Measurements from ENCODE around the gene KLHL7. TPM values are rescaled to one million over a fixed set of nuclear protein-coding genes. Genes with fewer than 3 reads are reported as not detected.

The KLHL7 gene
- polyA plus RNA-seq, 1 donor from 2014 or later, result 198 TPM

DNA sequence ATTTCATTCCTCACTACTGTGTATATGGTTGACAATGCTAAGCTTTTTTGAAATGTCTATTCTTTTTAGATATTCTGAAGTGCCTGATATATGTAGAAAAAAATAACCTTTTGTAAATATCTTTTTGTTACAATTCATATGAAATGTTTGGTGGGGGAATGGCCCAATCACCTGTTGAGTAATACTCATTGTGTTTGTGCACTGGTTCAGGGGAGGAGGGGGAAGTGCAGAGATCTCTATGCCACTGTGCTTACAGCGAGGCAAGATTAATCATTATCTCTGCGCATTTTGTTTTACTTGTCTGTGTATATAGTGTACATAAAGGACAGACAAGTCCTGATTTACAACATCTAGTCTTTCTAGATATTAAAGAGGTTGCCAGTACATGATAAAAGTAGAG lies 101.4 kb downstream of the KLHL7 start:
- H3K9me3 ChIP-seq (ENCODE audit: low read length), result no peaks in the 10 kb centered on the region
- H4K20me1 ChIP-seq (ENCODE audit: insufficient read depth), result no peaks in the 10 kb centered on the region
- no peaks in the 10 kb centered on the region for H3K79me2 ChIP-seq (replicated peaks; ENCODE audit: insufficient read depth, low read length)
- no peak overlapping the region for H3K4me2 ChIP-seq (ENCODE audit: low read length)
- H3K27ac ChIP-seq (ENCODE audit: low read length), result no peak overlapping the region
- no peak overlapping the region for H3K4me3 ChIP-seq (ENCODE audit: low read length)
- H3K9me2 ChIP-seq (ENCODE audit: insufficient read depth, low read length), result no peaks in the 10 kb centered on the region
- H2AFZ ChIP-seq (ENCODE audit: low read depth, low read length), result no peak overlapping the region
- no peaks in the 10 kb centered on the region for H3F3A ChIP-seq (ENCODE audit: insufficient read depth, low read length, poor library complexity, severe bottlenecking)
- no peak overlapping the region for H3K9ac ChIP-seq (ENCODE audit: low read length)
- TF ChIP-seq SMC3 (conservative IDR thresholded peaks at IDR 0.05; ENCODE audit: poor library complexity) (no peak), POLR2AphosphoS5 (IDR thresholded peaks at IDR 0.05) (no peak), RAD21 (conservative IDR thresholded peaks at IDR 0.05) (no peak), CTCF (IDR thresholded peaks at IDR 0.05; ENCODE audit: poor library complexity, severe bottlenecking) (no peak), TAF1 (IDR thresholded peaks at IDR 0.05; ENCODE audit: low read depth) (no peak), EZH2 (IDR thresholded peaks at IDR 0.05; ENCODE audit: borderline replicate concordance, insufficient read depth, low read length, poor library complexity, severe bottlenecking) (no peak), MXI1 (conservative IDR thresholded peaks at IDR 0.05; ENCODE audit: poor library complexity, severe bottlenecking) (no peak), EP300 (conservative IDR thresholded peaks at IDR 0.05; ENCODE audit: poor library complexity, severe bottlenecking) (no peak)
- TF ChIP-seq, protein P1, sequence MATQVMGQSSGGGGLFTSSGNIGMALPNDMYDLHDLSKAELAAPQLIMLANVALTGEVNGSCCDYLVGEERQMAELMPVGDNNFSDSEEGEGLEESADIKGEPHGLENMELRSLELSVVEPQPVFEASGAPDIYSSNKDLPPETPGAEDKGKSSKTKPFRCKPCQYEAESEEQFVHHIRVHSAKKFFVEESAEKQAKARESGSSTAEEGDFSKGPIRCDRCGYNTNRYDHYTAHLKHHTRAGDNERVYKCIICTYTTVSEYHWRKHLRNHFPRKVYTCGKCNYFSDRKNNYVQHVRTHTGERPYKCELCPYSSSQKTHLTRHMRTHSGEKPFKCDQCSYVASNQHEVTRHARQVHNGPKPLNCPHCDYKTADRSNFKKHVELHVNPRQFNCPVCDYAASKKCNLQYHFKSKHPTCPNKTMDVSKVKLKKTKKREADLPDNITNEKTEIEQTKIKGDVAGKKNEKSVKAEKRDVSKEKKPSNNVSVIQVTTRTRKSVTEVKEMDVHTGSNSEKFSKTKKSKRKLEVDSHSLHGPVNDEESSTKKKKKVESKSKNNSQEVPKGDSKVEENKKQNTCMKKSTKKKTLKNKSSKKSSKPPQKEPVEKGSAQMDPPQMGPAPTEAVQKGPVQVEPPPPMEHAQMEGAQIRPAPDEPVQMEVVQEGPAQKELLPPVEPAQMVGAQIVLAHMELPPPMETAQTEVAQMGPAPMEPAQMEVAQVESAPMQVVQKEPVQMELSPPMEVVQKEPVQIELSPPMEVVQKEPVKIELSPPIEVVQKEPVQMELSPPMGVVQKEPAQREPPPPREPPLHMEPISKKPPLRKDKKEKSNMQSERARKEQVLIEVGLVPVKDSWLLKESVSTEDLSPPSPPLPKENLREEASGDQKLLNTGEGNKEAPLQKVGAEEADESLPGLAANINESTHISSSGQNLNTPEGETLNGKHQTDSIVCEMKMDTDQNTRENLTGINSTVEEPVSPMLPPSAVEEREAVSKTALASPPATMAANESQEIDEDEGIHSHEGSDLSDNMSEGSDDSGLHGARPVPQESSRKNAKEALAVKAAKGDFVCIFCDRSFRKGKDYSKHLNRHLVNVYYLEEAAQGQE (IDR thresholded peaks at IDR 0.05; ENCODE audit: borderline replicate concordance), result no peak
- no peaks in the 10 kb centered on the region for H3K27me3 ChIP-seq (ENCODE audit: insufficient read depth, low read depth, low read length)
- no peaks in the 10 kb centered on the region for H3K36me3 ChIP-seq (ENCODE audit: insufficient read depth, low read length)

DNA sequence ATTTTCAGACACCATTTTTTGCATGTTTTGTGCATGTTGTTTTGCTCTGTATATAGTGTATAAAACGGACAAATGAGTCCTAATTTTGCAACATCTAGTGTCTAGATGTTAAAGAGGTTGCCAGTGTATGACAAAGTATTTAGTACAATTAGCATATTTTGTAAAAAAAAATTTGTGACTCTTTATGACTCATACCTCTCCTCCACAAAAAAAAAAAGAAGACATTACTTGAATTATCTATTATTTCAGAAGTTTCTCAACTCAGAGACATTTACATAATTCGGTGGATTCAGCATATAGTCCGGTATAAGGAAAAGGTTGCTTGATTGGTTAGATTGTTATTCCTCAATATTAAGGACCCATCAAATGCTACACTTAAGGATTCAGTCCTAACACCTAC lies 102.3 kb downstream of the KLHL7 start:
- Histone ChIP-seq H3K9ac (ENCODE audit: low read length) (no peak overlapping the region), H3K4me3 (ENCODE audit: low read length) (no peak overlapping the region), H3K79me2 (replicated peaks; ENCODE audit: insufficient read depth, low read length) (no peaks in the 10 kb centered on the region), H3K27me3 (ENCODE audit: insufficient read depth, low read depth, low read length) (no peaks in the 10 kb centered on the region), H2AFZ (ENCODE audit: low read depth, low read length) (no peak overlapping the region), H4K20me1 (ENCODE audit: insufficient read depth) (no peaks in the 10 kb centered on the region), H3K9me2 (ENCODE audit: insufficient read depth, low read length) (no peaks in the 10 kb centered on the region), H3F3A (ENCODE audit: insufficient read depth, low read length, poor library complexity, severe bottlenecking) (no peaks in the 10 kb centered on the region), H3K36me3 (ENCODE audit: insufficient read depth, low read length) (no peaks in the 10 kb centered on the region), H3K4me2 (ENCODE audit: low read length) (no peak overlapping the region), H3K9me3 (ENCODE audit: low read length) (no peaks in the 10 kb centered on the region), H3K27ac (ENCODE audit: low read length) (no peak overlapping the region)
- TF ChIP-seq SMC3 (conservative IDR thresholded peaks at IDR 0.05; ENCODE audit: poor library complexity) (no peak), TAF1 (IDR thresholded peaks at IDR 0.05; ENCODE audit: low read depth) (no peak), RAD21 (conservative IDR thresholded peaks at IDR 0.05) (no peak), EZH2 (IDR thresholded peaks at IDR 0.05; ENCODE audit: borderline replicate concordance, insufficient read depth, low read length, poor library complexity, severe bottlenecking) (no peak), POLR2AphosphoS5 (IDR thresholded peaks at IDR 0.05) (no peak), MXI1 (conservative IDR thresholded peaks at IDR 0.05; ENCODE audit: poor library complexity, severe bottlenecking) (no peak), EP300 (conservative IDR thresholded peaks at IDR 0.05; ENCODE audit: poor library complexity, severe bottlenecking) (no peak), CTCF (IDR thresholded peaks at IDR 0.05; ENCODE audit: poor library complexity, severe bottlenecking) (no peak)
- TF ChIP-seq, protein P1 (IDR thresholded peaks at IDR 0.05; ENCODE audit: borderline replicate concordance), result no peak

Data from neural cell (in vitro differentiated cells).